ENCODE results near the gene SLC26A8.
"Not testable (repeated sequence)": the region's sequence is repeated elsewhere in the genome, so short reads cannot be mapped to it uniquely, and the experiment has no call there.

The SLC26A8 gene

GRCh38 chr6:35909571-35909970 is 114.9 kb downstream of the SLC26A8 start:
- not testable (repeated sequence) for DNase-seq (ENCODE audit: low read depth)

GRCh38 chr6:35908753-35909401 is 115.6 kb downstream of the SLC26A8 start:
- DNase-seq (ENCODE audit: low read depth), result not testable (repeated sequence)

GRCh38 chr6:35907750-35908149 is 116.7 kb downstream of the SLC26A8 start:
- DNase-seq (ENCODE audit: low read depth), result no peak

- no peak for DNase-seq (ENCODE audit: low read depth)
Measured at GRCh38 chr6:35906499-35906846, 118.0 kb downstream of the SLC26A8 start.

GRCh38 chr6:35905841-35906498 is 118.5 kb downstream of the SLC26A8 start:
- no peak for DNase-seq (ENCODE audit: low read depth)

- no peak for DNase-seq (ENCODE audit: low read depth)
Measured at GRCh38 chr6:35905141-35905785, 119.2 kb downstream of the SLC26A8 start.

DNA sequence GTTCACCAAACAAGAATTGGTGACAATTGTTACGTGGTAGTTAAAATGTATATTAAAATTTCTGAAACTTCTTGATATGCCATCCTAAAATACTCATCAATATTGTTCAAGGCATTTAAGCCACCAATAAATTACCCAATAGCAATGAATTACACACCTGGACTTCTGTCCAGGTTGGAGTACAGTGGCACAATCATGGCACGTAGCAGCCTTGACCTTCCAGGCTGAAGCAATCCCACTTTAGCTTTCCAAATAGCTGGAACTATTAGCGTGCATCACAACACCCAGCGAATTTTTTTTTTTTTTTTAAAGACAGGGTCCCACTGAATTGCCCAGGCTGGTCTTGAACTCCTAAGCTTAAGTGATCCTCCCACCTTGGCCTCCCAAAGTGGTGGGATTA is 120.8 kb downstream of the SLC26A8 start:
- no peak for DNase-seq (ENCODE audit: low read depth)

GRCh38 chr6:35900448-35900847 is 124.0 kb downstream of the SLC26A8 start:
- no peak for DNase-seq (ENCODE audit: low read depth)

- no peak for DNase-seq (ENCODE audit: low read depth)
Measured at GRCh38 chr6:35898003-35898402, 126.4 kb downstream of the SLC26A8 start.

GRCh38 chr6:35897486-35897885 is 127.0 kb downstream of the SLC26A8 start:
- no peak for DNase-seq (ENCODE audit: low read depth)

GRCh38 chr6:35897036-35897435 is 127.4 kb downstream of the SLC26A8 start:
- DNase-seq (ENCODE audit: low read depth), result no peak

- no peak for DNase-seq (ENCODE audit: low read depth)
Measured at GRCh38 chr6:35896228-35896627, 128.2 kb downstream of the SLC26A8 start.

DNA sequence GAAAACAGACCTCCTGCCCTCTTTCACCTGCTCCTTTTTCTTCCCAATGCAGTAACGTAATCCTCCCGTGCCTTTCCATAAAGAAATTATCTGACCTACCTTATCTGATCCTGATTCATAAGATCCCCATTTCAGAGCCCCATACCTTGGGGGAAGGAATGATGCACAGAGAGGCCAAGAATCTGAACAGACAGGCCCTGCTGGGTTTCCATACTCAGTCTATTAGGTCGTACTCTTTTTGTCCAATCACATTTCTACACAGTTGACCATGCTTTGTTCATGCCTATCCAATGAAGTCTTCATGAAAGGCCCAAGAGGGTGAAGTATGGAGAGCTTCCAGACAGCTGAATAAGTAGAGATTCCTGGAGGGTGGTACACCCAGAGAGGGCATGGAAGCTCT is 128.9 kb downstream of the SLC26A8 start:
- no peak for DNase-seq (ENCODE audit: low read depth)

- DNase-seq (ENCODE audit: low read depth), result no peak
Measured at GRCh38 chr6:35894776-35895175, 129.7 kb downstream of the SLC26A8 start.

Measured in stimulated activated CD8-positive, alpha-beta memory T cell treated with anti-CD3 and anti-CD28 coated beads, Interleukin-15, amount 100 ng/mL, for 1 hour (primary cell).